ENCODE data around the gene CCDC152. TPM values are rescaled to one million over a fixed set of nuclear protein-coding genes. Genes with fewer than 3 reads are reported as not detected.
"Not testable (repeated sequence)": the region's sequence is repeated elsewhere in the genome, so short reads cannot be mapped to it uniquely, and the experiment has no call there.

Gene CCDC152
- total RNA-seq, result 0.70 TPM

- no peak for DNase-seq (ENCODE audit: low spot score)
These were observed at the start of gene CCDC152 for GRCh38 chr5:42756606-42757601. CCDC152 (plus strand) TSS chr5:42756818; CDS start chr5:42759122, 2,304 bp downstream.

GRCh38 chr5:42715785-42716184, 40.8 kb upstream of the CCDC152 start:
- DNase-seq (ENCODE audit: low spot score) (no peak), ATAC-seq (no peak)

More at GRCh38 chr5:42756606-42757601, at the start of gene CCDC152:
- no peak for ATAC-seq

- DNase-seq (ENCODE audit: low spot score), result no peak
- no peak for ATAC-seq
These were observed 38.0 kb upstream of the CCDC152 start for GRCh38 chr5:42718591-42718990.

GRCh38 chr5:42719034-42719433, 37.6 kb upstream of the CCDC152 start:
- no peak for DNase-seq (ENCODE audit: low spot score)
- peak; percentile 26 for ATAC-seq

- ATAC-seq, result no peak
- no peak for DNase-seq (ENCODE audit: low spot score)
These were observed 36.4 kb upstream of the CCDC152 start for GRCh38 chr5:42720251-42720650.

GRCh38 chr5:42721484-42721883, 35.1 kb upstream of the CCDC152 start:
- no peak for ATAC-seq
- no peak for DNase-seq (ENCODE audit: low spot score)

- not testable (repeated sequence) for ATAC-seq; DNase-seq (ENCODE audit: low spot score)
These were observed 22.0 kb upstream of the CCDC152 start for GRCh38 chr5:42734531-42735058.

- DNase-seq (ENCODE audit: low spot score) (no peak), ATAC-seq (no peak)
These were observed 15.7 kb upstream of the CCDC152 start for GRCh38 chr5:42740920-42741319.

- ATAC-seq (no peak), DNase-seq (ENCODE audit: low spot score) (no peak)
These were observed 11.2 kb upstream of the CCDC152 start for GRCh38 chr5:42745426-42745825.

- ATAC-seq, result no peak
- no peak for DNase-seq (ENCODE audit: low spot score)
These were observed 10.8 kb upstream of the CCDC152 start for GRCh38 chr5:42745856-42746255.

- ATAC-seq (no peak), DNase-seq (ENCODE audit: low spot score) (no peak)
These were observed 7.6 kb upstream of the CCDC152 start for GRCh38 chr5:42749020-42749419.

- ATAC-seq (no peak), DNase-seq (ENCODE audit: low spot score) (no peak)
These were observed 6.1 kb upstream of the CCDC152 start for GRCh38 chr5:42750507-42750906.

- ATAC-seq (no peak), DNase-seq (ENCODE audit: low spot score) (no peak)
These were observed 5.6 kb upstream of the CCDC152 start for GRCh38 chr5:42751044-42751443.

- no peak for ATAC-seq
These were observed 3.5 kb upstream of the CCDC152 start for GRCh38 chr5:42753099-42753498.

GRCh38 chr5:42759456-42759855, 2.8 kb downstream of the CCDC152 start:
- ATAC-seq (no peak), DNase-seq (ENCODE audit: low spot score) (no peak)

More at GRCh38 chr5:42753099-42753498, 3.5 kb upstream of the CCDC152 start:
- DNase-seq (ENCODE audit: low spot score), result no peak

GRCh38 chr5:42760426-42760825, 3.8 kb downstream of the CCDC152 start:
- no peak for DNase-seq (ENCODE audit: low spot score)
- no peak for ATAC-seq

GRCh38 chr5:42761791-42762190, 5.2 kb downstream of the CCDC152 start:
- DNase-seq (ENCODE audit: low spot score) (no peak), ATAC-seq (no peak)

- DNase-seq (ENCODE audit: low spot score), result no peak
- peak; percentile 89 for ATAC-seq
These were observed 11.0 kb downstream of the CCDC152 start for GRCh38 chr5:42767491-42768105.

- peak; percentile 61 for ATAC-seq
- no peak for DNase-seq (ENCODE audit: low spot score)
These were observed 11.5 kb downstream of the CCDC152 start for GRCh38 chr5:42768106-42768504.

GRCh38 chr5:42770003-42770402, 13.4 kb downstream of the CCDC152 start:
- no peak for DNase-seq (ENCODE audit: low spot score)
- ATAC-seq, result no peak

GRCh38 chr5:42772265-42772993, 15.8 kb downstream of the CCDC152 start:
- DNase-seq (ENCODE audit: low spot score) (no peak), ATAC-seq (no peak)
